22Rv1 (cell line): ENCODE data around the gene WNT2.
"Not testable (repeated sequence)": the region's sequence is repeated elsewhere in the genome, so short reads cannot be mapped to it uniquely, and the experiment has no call there.

Experiments
- H3K27ac ChIP-seq: fragments of 450-650 bp; 2 replicates; pipeline ENCODE4 v1.5.1; 2017
- ZFX ChIP-seq: fragments of 450-650 bp; IDR thresholded peaks from 2 replicates; pipeline ENCODE4 v1.6.1; 2017; ENCODE audit warnings: antibody characterized with exemption, borderline replicate concordance
- TF ChIP-seq, protein P1 (sequence below): fragments of 450-650 bp; IDR thresholded peaks from 2 replicates; pipeline ENCODE4 v1.5.1; 2017; ENCODE audit warnings: mild to moderate bottlenecking

Gene WNT2

DNA sequence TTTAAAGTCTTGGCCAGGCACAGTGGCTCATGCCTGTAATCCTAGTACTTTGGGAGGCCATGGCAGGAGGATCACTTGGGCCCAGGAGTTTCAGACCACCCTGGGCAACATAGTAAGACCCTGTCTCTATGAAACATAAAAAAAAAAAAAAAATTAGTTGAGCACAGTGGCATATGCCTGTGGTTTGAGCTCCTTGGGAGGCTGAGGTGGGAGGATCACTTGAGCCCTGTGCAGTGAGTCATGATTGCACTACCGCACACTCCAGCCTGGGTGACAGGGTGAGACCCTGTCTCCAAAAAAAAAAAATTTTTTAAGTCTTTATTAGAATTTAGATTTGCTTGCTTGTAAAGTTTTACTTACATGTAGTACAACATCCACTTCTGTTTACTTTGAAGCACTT is 14.0 kb downstream of the WNT2 start:
- TF ChIP-seq ZFX, result no peak
- TF ChIP-seq, protein P1, sequence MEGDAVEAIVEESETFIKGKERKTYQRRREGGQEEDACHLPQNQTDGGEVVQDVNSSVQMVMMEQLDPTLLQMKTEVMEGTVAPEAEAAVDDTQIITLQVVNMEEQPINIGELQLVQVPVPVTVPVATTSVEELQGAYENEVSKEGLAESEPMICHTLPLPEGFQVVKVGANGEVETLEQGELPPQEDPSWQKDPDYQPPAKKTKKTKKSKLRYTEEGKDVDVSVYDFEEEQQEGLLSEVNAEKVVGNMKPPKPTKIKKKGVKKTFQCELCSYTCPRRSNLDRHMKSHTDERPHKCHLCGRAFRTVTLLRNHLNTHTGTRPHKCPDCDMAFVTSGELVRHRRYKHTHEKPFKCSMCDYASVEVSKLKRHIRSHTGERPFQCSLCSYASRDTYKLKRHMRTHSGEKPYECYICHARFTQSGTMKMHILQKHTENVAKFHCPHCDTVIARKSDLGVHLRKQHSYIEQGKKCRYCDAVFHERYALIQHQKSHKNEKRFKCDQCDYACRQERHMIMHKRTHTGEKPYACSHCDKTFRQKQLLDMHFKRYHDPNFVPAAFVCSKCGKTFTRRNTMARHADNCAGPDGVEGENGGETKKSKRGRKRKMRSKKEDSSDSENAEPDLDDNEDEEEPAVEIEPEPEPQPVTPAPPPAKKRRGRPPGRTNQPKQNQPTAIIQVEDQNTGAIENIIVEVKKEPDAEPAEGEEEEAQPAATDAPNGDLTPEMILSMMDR, result no peak

DNA sequence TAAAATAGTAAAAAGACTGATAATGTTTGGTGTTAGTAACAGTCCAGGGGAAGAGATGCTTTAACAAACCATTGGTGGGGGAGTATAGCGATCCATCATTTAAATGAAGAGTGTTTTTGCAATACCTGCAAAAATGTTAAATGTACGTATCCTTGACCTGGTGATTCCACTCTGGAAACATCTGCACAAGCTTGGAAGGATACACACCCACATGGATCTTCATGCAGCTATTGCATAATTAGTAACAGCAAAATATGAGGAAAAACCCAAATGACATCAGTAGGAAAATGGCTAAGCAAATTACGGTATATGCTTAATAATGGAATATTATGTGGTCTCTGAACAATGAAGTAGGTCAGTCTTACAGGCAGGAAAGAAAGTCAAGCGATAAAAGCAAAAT is 20.5 kb downstream of the WNT2 start:
- TF ChIP-seq ZFX, result no peak
- TF ChIP-seq, protein P1, result no peak

More for the DNA sequence above, 14.0 kb downstream of the WNT2 start:
- no peak overlapping the region for H3K27ac ChIP-seq

DNA sequence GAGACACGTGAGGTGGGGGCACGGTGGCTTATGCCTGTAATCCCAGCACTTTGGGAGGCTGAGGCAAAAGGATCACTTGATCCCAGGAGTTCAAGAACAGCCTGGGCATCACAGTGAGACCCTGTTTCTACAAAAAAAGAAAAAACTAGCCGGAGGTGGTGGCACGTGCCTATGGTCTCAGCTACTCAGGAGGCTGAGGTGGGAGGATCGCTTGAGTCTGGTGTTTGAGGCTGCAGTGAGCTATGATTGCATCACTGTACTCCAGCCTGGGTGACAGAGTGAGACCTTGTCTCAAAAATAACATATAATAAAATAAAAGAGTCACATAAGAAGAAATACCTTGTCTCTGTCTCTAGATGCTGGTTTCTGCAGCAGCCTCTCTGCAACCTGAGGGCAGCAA is 22.4 kb downstream of the WNT2 start:
- H3K27ac ChIP-seq, result not testable (repeated sequence)

More for the DNA sequence above, 20.5 kb downstream of the WNT2 start:
- no peak overlapping the region for H3K27ac ChIP-seq

DNA sequence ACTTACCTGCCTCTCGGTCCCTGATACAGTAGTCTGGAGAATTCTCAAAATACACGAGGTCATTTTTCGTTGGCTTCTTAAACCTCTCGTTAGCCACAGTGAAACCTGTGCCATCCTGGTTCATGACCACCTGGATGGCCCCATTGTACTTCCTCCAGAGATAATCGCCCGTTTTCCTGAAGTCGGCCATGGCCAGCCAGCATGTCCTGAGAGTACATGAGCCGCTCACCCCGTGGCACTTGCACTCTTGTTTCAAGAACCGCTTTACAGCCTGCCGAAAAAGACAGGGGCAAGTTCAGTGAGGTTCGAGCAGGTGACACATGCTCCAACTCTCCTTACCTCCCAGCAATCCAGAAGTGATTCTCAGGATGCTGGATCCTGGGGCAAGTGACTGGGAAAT is 25.3 kb downstream of the WNT2 start:
- TF ChIP-seq, protein P1, result no peak
- no peak for TF ChIP-seq ZFX
- no peak overlapping the region for H3K27ac ChIP-seq

DNA sequence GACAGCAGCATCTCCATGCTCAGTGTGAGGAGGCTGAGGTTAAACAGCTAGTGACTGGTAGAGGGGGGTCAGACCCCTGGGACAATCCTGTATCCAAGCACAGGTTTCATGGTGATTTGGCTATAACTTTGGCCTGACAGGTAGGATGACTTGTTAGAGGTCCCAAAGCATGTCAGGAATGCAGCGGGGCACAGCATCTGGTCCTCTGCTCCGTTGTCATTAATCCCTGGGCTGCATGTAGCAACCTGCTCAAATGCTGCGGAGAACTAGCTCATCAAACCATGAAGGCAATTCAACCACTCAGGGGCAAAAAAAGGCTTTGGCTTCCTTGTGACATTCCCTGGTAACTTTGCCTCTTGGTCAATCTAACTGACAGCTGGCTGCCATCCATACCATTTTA is 26.8 kb downstream of the WNT2 start:
- no peak for TF ChIP-seq ZFX
- TF ChIP-seq, protein P1, result no peak
- H3K27ac ChIP-seq, result no peak overlapping the region

DNA sequence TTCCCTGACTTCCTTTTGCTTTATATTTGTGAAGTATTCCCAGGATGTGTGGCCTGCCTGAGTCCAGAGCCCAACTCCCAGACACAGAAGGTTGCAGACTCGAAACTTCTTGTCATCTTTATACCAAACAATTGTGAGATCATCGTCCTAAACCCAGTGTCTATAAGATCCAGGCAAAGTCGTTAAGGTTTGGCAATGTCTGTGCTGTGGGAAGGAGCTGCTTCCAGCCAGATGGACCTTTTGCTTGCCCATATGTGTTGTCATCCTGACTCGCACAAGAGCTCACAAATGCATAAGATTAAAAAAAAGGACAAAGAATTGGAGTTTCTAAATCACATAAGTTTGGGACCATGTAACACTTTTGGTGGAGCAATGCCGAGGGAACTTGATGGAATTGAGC is 37.0 kb downstream of the WNT2 start:
- TF ChIP-seq ZFX, result no peak
- TF ChIP-seq, protein P1, result no peak

DNA sequence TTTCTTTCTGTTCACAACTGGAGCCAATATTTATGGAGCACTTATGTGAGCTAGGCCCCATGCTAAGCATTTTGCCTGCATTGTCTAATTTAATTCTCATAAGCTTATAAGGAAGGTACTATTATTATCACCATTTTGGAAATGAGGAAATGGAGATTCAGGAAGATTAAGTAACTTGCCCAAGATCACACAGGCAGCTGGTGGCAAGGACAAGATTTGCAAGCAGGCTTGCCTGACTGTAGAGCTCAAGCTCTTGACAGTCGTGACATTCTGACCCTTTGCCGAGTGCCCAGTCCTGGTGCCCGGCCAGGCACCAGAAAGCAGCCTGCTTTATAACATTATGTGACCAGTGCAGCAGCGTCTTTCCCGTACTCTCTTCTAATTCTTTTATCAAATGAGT is 38.2 kb downstream of the WNT2 start:
- no peak overlapping the region for H3K27ac ChIP-seq
- TF ChIP-seq ZFX, result no peak
- TF ChIP-seq, protein P1, result no peak

More for the DNA sequence above, 37.0 kb downstream of the WNT2 start:
- H3K27ac ChIP-seq, result no peak overlapping the region

DNA sequence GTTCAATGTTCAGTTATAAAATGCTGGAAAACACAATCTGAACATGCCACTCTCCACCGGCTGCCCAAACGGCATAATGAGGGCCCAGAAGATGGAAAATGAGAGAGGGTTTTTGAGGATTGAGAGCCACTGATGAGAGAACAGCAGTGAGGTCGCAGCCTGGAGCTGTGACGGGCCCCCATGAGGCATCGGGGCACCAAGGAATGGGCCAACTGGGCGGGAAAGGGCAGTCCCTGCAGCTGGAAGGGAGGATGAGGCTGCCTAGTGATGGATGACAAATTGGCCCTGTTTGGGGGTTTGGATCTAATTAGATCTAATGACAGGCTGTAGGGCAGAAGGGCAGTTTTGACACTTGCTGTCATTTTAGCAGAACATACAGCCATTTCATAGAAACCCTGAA is 39.1 kb downstream of the WNT2 start:
- TF ChIP-seq ZFX, result no peak
- TF ChIP-seq, protein P1, result no peak
- no peak overlapping the region for H3K27ac ChIP-seq
